DOHH2 (cell line): Measurements from ENCODE around the gene TMEM170A.
"Not testable (repeated sequence)": the region's sequence is repeated elsewhere in the genome, so short reads cannot be mapped to it uniquely, and the experiment has no call there.

Experiments
- H3F3A ChIP-seq: fragments of 200-600 bp; sonication (generic), shearing (Covaris generic); 2 replicates; pipeline ENCODE4 v1.6.0; 2016; ENCODE audit warnings: antibody characterized with exemption, mild to moderate bottlenecking; ENCODE audit not compliant: control insufficient read depth, insufficient read depth
- H3K27ac ChIP-seq: fragments of 200-600 bp; sonication (generic); 2 replicates; pipeline ENCODE4 v1.5.1; 2014; ENCODE audit warnings: low read depth, mild to moderate bottlenecking, low read length, moderate library complexity
- H3K27me3 ChIP-seq: fragments of 200-600 bp; sonication (generic); 2 replicates; pipeline ENCODE4 v1.6.1; 2014; ENCODE audit warnings: mild to moderate bottlenecking, low read length, mixed read lengths; ENCODE audit not compliant: control insufficient read depth
- H3K36me3 ChIP-seq: fragments of 200-600 bp; sonication (generic); 2 replicates; pipeline ENCODE4 v1.6.1; 2014; ENCODE audit warnings: mild to moderate bottlenecking, low read length, moderate library complexity, mixed read lengths; ENCODE audit not compliant: control insufficient read depth
- H3K4me1 ChIP-seq: fragments of 200-600 bp; sonication (generic); 2 replicates; pipeline ENCODE4 v1.6.1; 2014; ENCODE audit warnings: mild to moderate bottlenecking, low read length, mixed read lengths; ENCODE audit not compliant: control insufficient read depth
- H3K4me2 ChIP-seq: fragments of 200-600 bp; sonication (generic); 2 replicates; pipeline ENCODE4 v1.6.0; 2014; ENCODE audit warnings: mild to moderate bottlenecking, low read length, moderate library complexity
- H3K4me3 ChIP-seq: fragments of 200-600 bp; sonication (generic); 2 replicates; pipeline ENCODE4 v1.5.1; 2014; ENCODE audit warnings: mild to moderate bottlenecking, low read length, mixed read lengths
- H3K79me2 ChIP-seq: fragments of 200-600 bp; sonication (generic); 2 replicates; pipeline ENCODE4 v1.6.1; 2014; ENCODE audit warnings: mild to moderate bottlenecking, low read length, mixed read lengths; ENCODE audit not compliant: control insufficient read depth
- H3K9me2 ChIP-seq: fragments of 200-600 bp; sonication (generic); replicated peaks from 2 replicates; pipeline ENCODE4 v1.6.1; 2014; ENCODE audit warnings: mild to moderate bottlenecking, low read length, mixed read lengths; ENCODE audit not compliant: control insufficient read depth
- H3K9me3 ChIP-seq: fragments of 200-600 bp; sonication (generic); 2 replicates; pipeline ENCODE4 v1.6.1; 2014; ENCODE audit warnings: antibody characterized with exemption, low read length, mixed read lengths; ENCODE audit not compliant: control insufficient read depth, insufficient read depth
- H4K20me1 ChIP-seq: fragments of 200-600 bp; sonication (generic); 2 replicates; pipeline ENCODE4 v1.6.0; 2014; ENCODE audit warnings: low read depth, mild to moderate bottlenecking, antibody characterized with exemption, low read length, moderate library complexity; ENCODE audit not compliant: control insufficient read depth, insufficient read depth
- CTCF ChIP-seq: fragments of 200-600 bp; sonication (generic); IDR thresholded peaks from one replicate; pipeline ENCODE4 v1.5.1; 2014; ENCODE audit warnings: antibody characterized with exemption, mild to moderate bottlenecking, low read depth, low read length; ENCODE audit not compliant: poor library complexity, severe bottlenecking
- EZH2phosphoT487 ChIP-seq: fragments of 200-600 bp; sonication (generic); IDR thresholded peaks from 2 replicates; pipeline ENCODE4 v1.6.1; 2017; ENCODE audit warnings: borderline replicate concordance, mild to moderate bottlenecking, antibody characterized with exemption, low read length, moderate library complexity, mixed read lengths

TMEM170A gene

GRCh38 chr16:75458029-75458428 is 6.5 kb downstream of the TMEM170A start:
- peaks cover 10% of the 10 kb centered on the region for H4K20me1 ChIP-seq
- H3K4me2 ChIP-seq, result no peak overlapping the region
- no peaks in the 10 kb centered on the region for H3K27me3 ChIP-seq
- H3F3A ChIP-seq, result no peaks in the 10 kb centered on the region
- H3K36me3 ChIP-seq, result peaks cover 3% of the 10 kb centered on the region; the same call in 1 of the 2 replicates
- no peaks in the 10 kb centered on the region for H3K9me2 ChIP-seq
- H3K79me2 ChIP-seq, result peaks cover 93% of the 10 kb centered on the region
- TF ChIP-seq EZH2phosphoT487, result no peak
- no peak for TF ChIP-seq CTCF
- H3K27ac ChIP-seq, result no peak overlapping the region
- no peaks in the 10 kb centered on the region for H3K9me3 ChIP-seq
- H3K4me3 ChIP-seq, result no peak overlapping the region
- peaks cover 3% of the 10 kb centered on the region for H3K4me1 ChIP-seq

GRCh38 chr16:75457485-75458021 is 6.9 kb downstream of the TMEM170A start:
- Histone ChIP-seq H3K36me3 (peaks cover 3% of the 10 kb centered on the region; the same call in 1 of the 2 replicates), H3K27me3 (no peaks in the 10 kb centered on the region), H3K9me3 (no peaks in the 10 kb centered on the region), H3K9me2 (no peaks in the 10 kb centered on the region), H3K79me2 (peaks cover 93% of the 10 kb centered on the region), H3K4me1 (no peaks in the 10 kb centered on the region), H3F3A (no peaks in the 10 kb centered on the region), H3K4me3 (no peak overlapping the region), H3K4me2 (no peak overlapping the region), H4K20me1 (peaks cover 15% of the 10 kb centered on the region), H3K27ac (no peak overlapping the region)
- no peak for TF ChIP-seq CTCF
- no peak for TF ChIP-seq EZH2phosphoT487

- H3K4me3 ChIP-seq, result no peak overlapping the region
- no peaks in the 10 kb centered on the region for H3K9me2 ChIP-seq
- no peaks in the 10 kb centered on the region for H3F3A ChIP-seq
- H3K36me3 ChIP-seq, result peaks cover 3% of the 10 kb centered on the region; the same call in 1 of the 2 replicates
- no peak for TF ChIP-seq EZH2phosphoT487
- TF ChIP-seq CTCF, result no peak
- H3K27ac ChIP-seq, result no peak overlapping the region
- H3K4me2 ChIP-seq, result no peak overlapping the region
- H3K9me3 ChIP-seq, result no peaks in the 10 kb centered on the region
- H4K20me1 ChIP-seq, result peaks cover 15% of the 10 kb centered on the region
- H3K4me1 ChIP-seq, result no peaks in the 10 kb centered on the region
- peaks cover 90% of the 10 kb centered on the region for H3K79me2 ChIP-seq
- no peaks in the 10 kb centered on the region for H3K27me3 ChIP-seq
Observed at GRCh38 chr16:75456971-75457370, 7.5 kb downstream of the TMEM170A start.

GRCh38 chr16:75456486-75456885 is 8.0 kb downstream of the TMEM170A start:
- not testable (repeated sequence) for H3K9me2 ChIP-seq, H3K9me3 ChIP-seq, H3K4me3 ChIP-seq, H3K36me3 ChIP-seq, H3F3A ChIP-seq, H3K27ac ChIP-seq, H3K4me2 ChIP-seq, H3K4me1 ChIP-seq, H3K27me3 ChIP-seq
- peaks cover 87% of the 10 kb centered on the region for H3K79me2 ChIP-seq
- H4K20me1 ChIP-seq, result peaks cover 11% of the 10 kb centered on the region
